Effector memory CD4-positive, alpha-beta T cell (primary cell): ENCODE data around the gene MCFD2.

Source experiments
- DNase-seq, 3 donors: peaks; one replicate each; pipeline ENCODE4 v3.0.0-alpha.2; 2020
- H3K27ac ChIP-seq: 2 replicates; pipeline ENCODE4 v1.7.0; 2013; ENCODE audit warnings: mild to moderate bottlenecking, low read length, moderate library complexity; ENCODE audit not compliant: insufficient read depth, poor library complexity, severe bottlenecking
- H3K27me3 ChIP-seq: replicated peaks from 2 replicates; pipeline ENCODE4 v1.7.0; 2013; ENCODE audit warnings: mild to moderate bottlenecking, low read length; ENCODE audit not compliant: insufficient read depth, control insufficient read depth, poor library complexity, severe bottlenecking
- H3K36me3 ChIP-seq: 2 replicates; pipeline ENCODE4 v1.7.0; 2013; ENCODE audit warnings: mild to moderate bottlenecking, low read length, moderate library complexity; ENCODE audit not compliant: control insufficient read depth, insufficient read depth
- H3K4me1 ChIP-seq: 2 replicates; pipeline ENCODE4 v1.7.0; 2013; ENCODE audit warnings: low read length, mild to moderate bottlenecking; ENCODE audit not compliant: control insufficient read depth, insufficient read depth, poor library complexity, severe bottlenecking
- H3K4me3 ChIP-seq: 2 replicates; pipeline ENCODE4 v1.7.0; 2013; ENCODE audit warnings: low read length, low read depth, mild to moderate bottlenecking; ENCODE audit not compliant: insufficient read depth, poor library complexity, severe bottlenecking
- H3K9me3 ChIP-seq: 2 replicates; pipeline ENCODE4 v1.7.0; 2013; ENCODE audit warnings: mild to moderate bottlenecking, low read length, moderate library complexity; ENCODE audit not compliant: control insufficient read depth

The MCFD2 gene

DNA sequence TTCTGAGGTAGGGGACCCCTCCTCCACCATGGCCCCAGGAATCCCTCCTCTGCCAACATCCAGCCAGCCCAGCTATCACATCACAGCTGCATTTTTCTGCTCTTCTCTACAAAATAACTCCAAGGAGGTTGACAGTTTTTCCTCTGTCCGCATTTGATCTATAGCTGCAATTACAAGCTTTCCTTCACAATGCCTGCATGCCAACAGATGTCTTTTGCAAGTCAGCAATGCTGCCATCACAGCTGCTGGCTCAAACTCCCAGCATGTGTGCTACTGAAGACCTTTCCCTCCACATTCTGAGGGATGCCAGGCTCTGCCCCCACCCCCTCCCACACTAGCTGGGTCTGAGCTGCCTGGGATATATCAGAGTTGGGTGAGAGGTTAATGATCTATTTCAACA is 51.7 kb downstream of the MCFD2 start:
- Histone ChIP-seq H3K36me3 (no peaks in the 10 kb centered on the region), H3K27me3 (no peaks in the 10 kb centered on the region), H3K9me3 (peaks cover 7% of the 10 kb centered on the region), H3K4me3 (no peak overlapping the region), H3K27ac (no peak overlapping the region), H3K4me1 (no peaks in the 10 kb centered on the region)
- no peak for DNase-seq

DNA sequence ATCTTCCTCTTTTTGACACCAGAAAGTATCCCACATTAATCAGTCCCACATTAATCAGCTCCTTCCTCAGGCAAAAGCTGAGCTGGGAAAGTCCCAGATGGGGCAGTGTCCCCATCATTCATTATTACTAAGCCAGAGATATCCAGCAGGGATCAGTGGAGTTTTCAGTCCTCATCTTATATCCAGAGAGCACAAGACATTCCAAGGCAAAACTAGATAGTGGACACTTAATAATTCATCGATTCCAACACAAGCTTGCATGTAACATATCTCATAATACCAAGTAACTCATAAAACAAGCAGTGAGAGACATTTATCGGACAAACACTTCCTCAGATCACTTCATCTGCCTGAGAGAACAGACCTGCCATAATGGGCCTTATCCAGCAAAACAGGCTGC is 53.1 kb downstream of the MCFD2 start:
- no peaks in the 10 kb centered on the region for H3K36me3 ChIP-seq
- no peak overlapping the region for H3K27ac ChIP-seq
- peaks cover 7% of the 10 kb centered on the region for H3K9me3 ChIP-seq
- no peaks in the 10 kb centered on the region for H3K4me1 ChIP-seq
- H3K27me3 ChIP-seq: no peaks in the 10 kb centered on the region
- no peak overlapping the region for H3K4me3 ChIP-seq
- no peak for DNase-seq

DNA sequence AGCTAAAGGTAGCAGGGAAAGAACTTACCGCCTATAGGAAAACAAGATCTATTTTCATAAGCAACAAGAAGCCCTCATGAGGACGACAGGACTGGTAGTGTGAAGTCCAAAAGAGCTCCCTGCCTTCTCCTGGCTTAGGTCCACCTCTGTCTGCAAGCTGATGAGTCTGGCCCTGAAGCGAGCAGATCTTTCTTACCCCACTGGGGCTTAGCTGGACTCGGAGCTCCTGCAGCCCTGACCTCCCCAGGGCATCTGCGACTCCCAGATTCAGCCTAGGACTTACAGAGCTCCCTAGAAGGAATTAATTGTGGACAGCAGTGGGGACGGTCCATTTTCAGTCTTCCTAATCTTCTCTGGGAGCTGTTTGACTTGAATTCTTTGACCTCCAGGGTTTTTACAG is 53.7 kb downstream of the MCFD2 start:
- no peak for DNase-seq
- no peaks in the 10 kb centered on the region for H3K27me3 ChIP-seq
- H3K36me3 ChIP-seq: no peaks in the 10 kb centered on the region
- no peaks in the 10 kb centered on the region for H3K4me1 ChIP-seq
- H3K27ac ChIP-seq: no peak overlapping the region
- peaks cover 7% of the 10 kb centered on the region for H3K9me3 ChIP-seq
- no peak overlapping the region for H3K4me3 ChIP-seq

DNA sequence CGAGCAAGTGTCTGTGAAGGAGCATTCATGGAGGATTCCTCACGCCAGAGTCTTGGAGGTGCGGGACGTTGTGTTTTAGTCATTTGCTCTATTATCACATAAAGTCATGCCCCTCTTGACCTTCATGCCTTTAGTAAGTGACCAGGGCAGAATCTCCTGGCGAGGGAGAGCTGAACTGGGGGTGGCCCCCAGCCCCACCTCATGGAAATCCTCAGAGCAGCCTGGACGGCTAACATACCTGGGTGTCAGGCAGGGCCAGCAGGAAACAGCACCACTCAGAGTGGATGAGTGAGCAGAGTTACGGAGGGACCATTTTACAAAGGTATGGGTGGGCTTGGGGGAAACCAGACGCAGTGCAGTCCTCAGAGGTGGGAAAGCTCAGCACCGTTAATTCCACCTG is 56.1 kb downstream of the MCFD2 start:
- Histone ChIP-seq H3K36me3 (no peaks in the 10 kb centered on the region), H3K27me3 (no peaks in the 10 kb centered on the region), H3K4me1 (no peaks in the 10 kb centered on the region), H3K4me3 (no peak overlapping the region), H3K27ac (no peak overlapping the region), H3K9me3 (peaks cover 1% of the 10 kb centered on the region)
- no peak for DNase-seq

DNA sequence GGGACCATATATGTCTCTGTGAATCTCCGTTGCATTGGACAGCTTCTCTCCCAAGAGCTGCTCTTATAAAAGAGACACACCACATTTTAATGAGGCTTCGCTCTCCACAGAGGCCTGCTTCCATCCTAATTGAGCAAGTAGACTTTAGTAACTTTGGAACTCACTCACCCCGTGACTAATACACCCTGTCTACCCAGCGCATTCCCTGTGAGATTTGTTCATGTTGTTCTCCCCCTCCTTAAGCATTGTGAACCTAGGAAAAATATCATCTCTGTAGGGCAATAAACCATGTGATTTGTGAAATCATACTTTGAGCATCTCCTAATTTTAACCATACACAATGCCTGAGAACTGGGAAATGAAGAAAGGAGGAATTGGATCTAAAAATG is 56.9 kb downstream of the MCFD2 start:
- H3K27ac ChIP-seq: no peak overlapping the region
- no peaks in the 10 kb centered on the region for H3K36me3 ChIP-seq
- no peaks in the 10 kb centered on the region for H3K9me3 ChIP-seq
- no peaks in the 10 kb centered on the region for H3K4me1 ChIP-seq
- no peak for DNase-seq
- no peak overlapping the region for H3K4me3 ChIP-seq
- H3K27me3 ChIP-seq: no peaks in the 10 kb centered on the region

DNA sequence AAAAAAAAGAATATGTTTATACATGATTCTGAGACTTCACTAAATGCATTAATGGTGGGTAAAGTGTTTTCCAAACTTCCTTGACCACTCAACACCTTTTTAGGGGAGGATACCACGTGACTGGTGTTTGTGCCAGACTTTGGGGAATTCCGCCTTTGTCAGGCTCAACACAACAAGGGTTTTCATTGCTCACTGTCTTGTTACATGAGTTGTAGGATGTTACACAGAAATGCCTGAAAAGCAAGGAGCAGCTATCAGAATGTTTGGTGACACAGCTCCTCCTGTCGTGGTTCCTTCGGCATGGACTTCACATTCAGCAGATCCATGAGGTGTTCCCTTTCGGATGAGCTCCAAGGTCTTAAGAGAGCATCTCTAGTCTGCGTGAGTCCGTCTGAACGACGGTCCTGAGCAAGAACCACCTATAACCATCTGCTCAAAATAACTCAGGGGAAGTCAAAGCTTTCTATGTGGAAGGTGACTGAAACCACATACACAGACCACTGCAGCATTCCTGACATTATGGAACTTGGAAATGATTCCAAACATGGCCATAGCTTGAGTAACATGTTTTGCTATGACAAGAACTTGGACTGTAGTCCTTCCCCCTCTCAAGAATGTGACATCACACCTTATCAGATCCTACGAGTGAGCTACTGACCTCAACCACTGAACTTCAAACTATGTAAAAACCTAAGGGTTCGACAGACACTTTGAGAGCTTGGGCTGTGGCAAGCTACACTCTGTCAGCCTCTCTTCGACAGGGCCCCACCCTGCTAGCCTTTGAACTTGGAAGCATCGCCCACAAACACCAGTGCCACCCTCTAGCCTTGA is 57.5 kb downstream of the MCFD2 start:
- Histone ChIP-seq H3K27me3 (no peaks in the 10 kb centered on the region), H3K4me3 (no peak overlapping the region), H3K4me1 (no peaks in the 10 kb centered on the region), H3K36me3 (no peaks in the 10 kb centered on the region), H3K9me3 (no peaks in the 10 kb centered on the region), H3K27ac (no peak overlapping the region)
- DNase-seq: no peak

DNA sequence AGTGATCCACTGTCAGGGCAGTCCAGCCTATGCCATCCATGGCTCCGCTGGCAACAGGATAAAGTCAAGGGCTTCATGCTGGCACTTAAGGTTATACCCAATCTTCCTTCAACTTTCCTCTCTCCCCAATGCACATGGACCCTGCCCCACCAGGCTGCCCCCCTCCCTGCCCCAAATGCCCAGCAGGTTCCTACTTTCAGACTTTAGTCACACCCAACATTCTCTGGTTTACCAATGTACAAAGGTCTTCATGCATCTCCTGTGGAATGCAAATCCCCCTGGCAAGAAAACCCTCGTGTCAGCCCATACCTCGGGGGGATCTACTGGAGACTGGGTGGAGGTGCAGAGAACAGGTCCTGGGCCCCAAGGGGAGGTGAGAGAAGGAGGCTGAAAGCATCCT is 59.3 kb downstream of the MCFD2 start:
- no peaks in the 10 kb centered on the region for H3K4me1 ChIP-seq
- no peak overlapping the region for H3K4me3 ChIP-seq

DNA sequence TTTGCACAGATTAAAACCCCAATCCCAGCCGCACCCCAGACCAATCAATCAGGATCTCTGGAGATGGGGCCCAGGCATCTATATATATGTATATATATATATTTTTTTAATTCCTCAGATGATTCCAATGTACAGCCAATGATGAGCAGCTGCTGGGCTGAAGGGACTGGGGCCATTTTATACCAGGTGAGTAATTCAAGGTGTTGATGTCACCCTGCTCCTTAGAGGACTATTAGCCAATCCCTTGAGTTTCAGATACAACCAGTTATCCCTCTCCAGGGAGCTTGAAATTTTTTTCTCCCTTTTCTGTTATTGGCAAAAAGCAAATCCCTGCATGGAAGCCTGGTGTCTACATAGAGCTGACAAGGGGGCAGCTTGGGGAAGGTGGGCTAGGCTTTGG is 59.8 kb downstream of the MCFD2 start:
- Histone ChIP-seq H3K36me3 (no peaks in the 10 kb centered on the region), H3K4me1 (no peaks in the 10 kb centered on the region), H3K9me3 (no peaks in the 10 kb centered on the region), H3K27me3 (no peaks in the 10 kb centered on the region), H3K4me3 (no peak overlapping the region), H3K27ac (no peak overlapping the region)
- no peak for DNase-seq

More for the DNA sequence above, 59.3 kb downstream of the MCFD2 start:
- no peak for DNase-seq
- Histone ChIP-seq H3K27me3 (no peaks in the 10 kb centered on the region), H3K36me3 (no peaks in the 10 kb centered on the region), H3K9me3 (no peaks in the 10 kb centered on the region), H3K27ac (no peak overlapping the region)

DNA sequence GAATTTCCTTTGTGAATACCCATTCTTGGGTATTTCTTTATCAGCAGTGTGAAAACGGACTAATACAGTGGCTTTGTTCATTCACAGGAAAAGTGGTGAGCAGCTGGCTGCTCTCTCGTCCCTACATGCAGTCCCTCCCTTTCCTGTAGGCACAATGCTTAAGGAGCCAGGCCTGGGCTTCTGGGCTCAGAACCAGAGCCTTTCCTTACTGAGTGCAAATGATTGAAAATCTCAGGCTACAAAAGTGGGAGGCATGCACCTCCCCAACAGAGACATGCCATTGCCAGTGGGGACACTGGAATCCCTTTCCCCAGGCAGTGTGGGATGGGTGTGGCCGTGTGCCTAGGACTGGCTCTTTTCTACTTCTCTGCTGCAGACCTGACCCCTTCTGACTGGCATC is 61.3 kb downstream of the MCFD2 start:
- Histone ChIP-seq H3K27me3 (no peaks in the 10 kb centered on the region), H3K9me3 (no peaks in the 10 kb centered on the region), H3K36me3 (no peaks in the 10 kb centered on the region), H3K27ac (no peak overlapping the region), H3K4me3 (no peak overlapping the region), H3K4me1 (no peaks in the 10 kb centered on the region)
- DNase-seq: no peak

DNA sequence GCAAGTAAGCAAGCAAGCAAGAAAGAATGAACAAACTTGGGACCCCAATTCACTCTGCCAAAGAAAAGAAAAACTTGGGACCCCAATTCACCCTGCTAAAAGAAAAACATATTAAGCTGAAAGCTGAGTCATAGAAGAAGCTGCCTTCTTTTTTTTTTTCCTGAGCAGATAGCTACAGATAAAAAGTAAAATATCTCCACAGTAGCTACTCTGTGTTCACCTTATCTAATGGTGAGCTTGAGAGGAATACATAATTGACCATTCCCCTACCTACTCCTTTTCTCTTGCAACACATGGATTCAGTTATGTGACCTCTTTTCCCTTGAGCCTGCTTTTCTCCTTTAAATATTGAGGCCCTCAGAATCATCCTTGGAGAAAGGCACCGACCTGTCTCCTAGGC is 63.0 kb downstream of the MCFD2 start:
- Histone ChIP-seq H3K27ac (no peak overlapping the region), H3K36me3 (no peaks in the 10 kb centered on the region), H3K9me3 (no peaks in the 10 kb centered on the region), H3K27me3 (no peaks in the 10 kb centered on the region), H3K4me1 (no peaks in the 10 kb centered on the region), H3K4me3 (no peak overlapping the region)
- DNase-seq: no peak
